Activated effector memory CD4-positive, alpha-beta T cell treated with Interleukin-2 at 50 U/mL for 16 hours (primary cell): ENCODE measurements around the gene ADGRB3.
A peak's percentile ranks its signal among the peaks of the same experiment; 100 is the strongest.
"Not testable (repeated sequence)": the region's sequence is repeated elsewhere in the genome, so short reads cannot be mapped to it uniquely, and the experiment has no call there.

Experiments
- DNase-seq: peaks from one replicate; pipeline ENCODE4 v3.0.0-alpha.2; 2020

ADGRB3 gene

GRCh38 chr6:68852791-68853190, 217.7 kb downstream of the ADGRB3 start:
- DNase-seq = no peak

DNA sequence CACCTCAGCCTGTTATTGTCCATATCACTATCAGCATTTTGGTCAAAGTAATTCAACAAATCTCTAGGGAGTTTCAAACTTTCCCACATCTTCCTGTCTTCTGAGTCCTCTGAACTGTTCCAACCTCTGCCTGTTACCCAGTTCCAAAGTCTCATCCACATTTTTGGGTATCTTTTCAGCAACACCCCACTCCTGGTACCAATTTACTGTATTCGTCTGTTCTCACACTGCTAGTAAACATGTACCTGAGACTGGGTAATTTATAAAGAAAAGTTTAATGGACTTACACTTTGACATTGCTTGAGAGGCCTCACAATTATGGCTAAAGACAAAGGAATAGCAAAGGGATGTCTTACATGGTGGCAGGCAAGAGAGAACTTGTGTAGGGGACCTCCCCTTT, 224.2 kb downstream of the ADGRB3 start:
- DNase-seq = no peak

- no peak for DNase-seq
Observed at GRCh38 chr6:68868646-68869045, 233.6 kb downstream of the ADGRB3 start.

DNA sequence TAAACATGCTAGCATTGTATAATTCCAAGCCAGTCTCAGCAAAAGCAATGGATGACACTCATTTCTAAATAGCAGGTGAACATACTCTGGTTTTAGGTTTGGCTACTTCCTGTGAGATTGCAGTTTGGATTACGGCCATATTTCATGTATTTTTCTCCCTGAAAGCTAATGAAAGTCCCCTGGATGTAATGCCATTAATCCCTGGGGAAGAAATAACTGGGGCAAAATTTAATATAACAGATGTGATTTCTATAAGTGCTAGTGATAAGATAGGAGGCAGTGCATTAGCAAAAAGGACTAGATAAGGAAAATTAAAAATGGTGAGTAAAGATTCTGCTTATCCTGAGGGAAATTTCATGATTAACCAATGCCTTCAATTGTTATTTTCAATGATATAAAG, 238.2 kb downstream of the ADGRB3 start:
- no peak for DNase-seq

DNA sequence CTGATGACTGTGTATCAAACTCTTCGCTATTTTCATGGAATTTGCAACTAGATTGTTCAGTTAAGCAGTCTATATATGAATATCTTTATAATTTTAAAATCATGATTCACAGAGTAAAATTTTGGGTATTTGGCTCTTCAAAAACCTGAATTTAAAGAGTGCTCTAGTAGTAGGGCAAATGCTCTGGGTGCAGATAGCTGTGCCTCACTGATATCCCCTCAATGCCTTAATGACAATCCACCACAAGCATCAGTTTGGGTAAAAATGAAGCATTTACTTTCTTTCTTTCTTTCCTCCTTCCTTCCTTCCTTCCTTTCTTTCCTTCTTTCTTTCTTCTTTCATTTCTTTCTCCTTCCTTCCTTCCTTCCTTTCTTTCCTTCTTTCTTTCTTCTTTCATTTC, 239.7 kb downstream of the ADGRB3 start:
- no peak for DNase-seq

- no peak for DNase-seq
Observed at GRCh38 chr6:68875403-68875802, 240.3 kb downstream of the ADGRB3 start.

DNA sequence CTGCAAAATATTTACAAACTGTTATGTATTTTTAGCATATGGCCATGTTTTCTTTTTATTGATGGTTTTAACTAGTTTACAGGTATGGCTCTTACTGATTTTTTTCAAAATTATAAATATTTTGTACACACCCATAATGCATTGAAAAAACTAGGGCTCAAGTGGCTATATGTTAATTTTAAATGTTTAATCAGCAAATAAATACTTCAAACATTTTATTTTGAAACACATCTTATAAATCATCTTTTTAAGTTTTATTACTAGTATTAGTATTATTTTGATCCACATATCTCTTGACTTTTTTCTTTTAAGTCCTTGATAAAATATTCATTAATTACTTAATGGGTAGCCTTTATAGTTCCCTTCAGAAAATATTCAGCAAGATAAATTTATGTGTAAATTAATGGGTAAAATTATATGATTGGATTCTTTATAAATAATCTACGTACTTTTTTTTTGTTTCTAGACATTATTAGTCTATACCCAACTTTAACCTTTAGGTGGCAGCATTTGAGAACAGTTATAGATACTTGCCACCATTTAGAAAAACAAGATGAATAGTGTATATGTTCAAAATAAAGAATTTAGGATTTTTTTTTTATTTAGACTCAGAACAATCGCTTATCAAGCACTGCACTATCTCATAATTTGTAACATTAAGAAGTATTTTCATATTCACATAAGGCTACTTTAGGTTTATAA, 241.9 kb downstream of the ADGRB3 start:
- no peak for DNase-seq

DNA sequence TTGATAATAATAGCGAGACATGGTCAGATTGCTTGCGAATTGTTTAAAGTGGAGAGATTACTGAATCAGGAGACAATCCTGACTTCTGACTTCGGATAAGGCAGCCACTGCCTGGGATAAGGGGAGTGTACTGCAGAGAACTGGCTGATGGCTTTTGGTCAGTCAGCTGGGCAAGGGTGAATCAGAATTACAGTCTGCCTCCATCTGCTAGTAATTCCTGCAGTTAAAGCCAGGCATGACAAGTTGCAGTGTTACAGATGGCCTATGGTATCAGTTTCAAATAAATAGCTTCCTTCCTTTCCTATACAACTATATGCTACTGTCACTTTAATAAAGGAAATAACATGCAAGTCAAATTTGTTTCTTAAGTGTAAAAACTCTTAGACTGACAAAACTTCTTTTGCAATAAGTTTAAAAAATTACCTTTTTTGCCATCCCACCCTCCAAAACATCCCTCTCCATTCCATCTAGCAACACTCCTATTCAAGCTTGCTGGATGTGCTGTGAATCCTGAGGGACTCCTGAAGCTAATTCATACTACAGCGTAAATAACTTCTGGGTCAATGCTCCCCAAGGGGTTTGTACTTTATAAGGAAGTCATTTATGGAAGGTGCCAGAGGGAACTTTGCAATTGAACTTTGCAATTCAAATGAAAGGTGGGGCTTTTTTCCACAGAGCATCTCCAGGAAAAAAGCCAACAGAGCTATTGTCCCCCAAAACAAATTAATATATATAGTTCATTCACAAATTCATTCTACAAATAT, 245.2 kb downstream of the ADGRB3 start:
- DNase-seq = no peak

DNA sequence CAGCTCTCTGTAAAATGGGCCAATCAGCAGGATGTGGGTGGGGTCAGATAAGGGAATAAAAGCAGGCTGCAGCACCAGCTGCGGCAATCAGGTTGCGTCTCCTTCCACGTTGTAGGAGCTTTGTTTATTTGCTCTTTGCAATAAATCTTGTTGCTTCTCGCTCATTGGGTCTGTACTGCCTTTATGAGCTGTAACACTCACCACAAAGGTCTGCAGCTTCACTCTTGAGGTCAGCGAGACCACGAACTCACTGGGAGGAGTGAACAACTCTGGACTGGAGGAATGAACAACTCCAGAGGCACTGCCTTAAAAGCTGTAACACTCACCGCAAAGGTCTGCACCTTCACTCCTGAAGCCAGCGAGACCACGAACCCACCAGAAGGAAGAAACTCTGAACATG, 248.2 kb downstream of the ADGRB3 start:
- not testable (repeated sequence) for DNase-seq

GRCh38 chr6:68891419-68891818, 256.3 kb downstream of the ADGRB3 start:
- DNase-seq = no peak

DNA sequence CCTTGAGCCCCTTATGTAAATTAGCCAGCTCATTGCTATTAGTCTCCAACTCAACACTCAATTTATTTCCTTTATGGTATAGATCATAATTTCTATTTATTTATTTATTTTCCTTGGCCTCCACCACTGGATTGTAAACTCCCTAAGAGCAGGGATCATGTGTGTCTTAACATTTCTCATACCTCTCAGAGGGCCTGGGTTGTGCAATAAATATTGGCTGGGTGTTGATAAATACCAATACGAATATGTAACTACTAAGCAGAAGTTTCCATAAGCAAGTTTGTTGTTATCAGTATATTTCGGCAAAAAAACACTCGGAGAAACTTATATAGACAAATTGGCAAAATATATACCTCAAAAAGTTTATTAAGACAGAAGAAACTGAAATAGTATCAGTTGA, 257.4 kb downstream of the ADGRB3 start:
- DNase-seq = no peak

DNA sequence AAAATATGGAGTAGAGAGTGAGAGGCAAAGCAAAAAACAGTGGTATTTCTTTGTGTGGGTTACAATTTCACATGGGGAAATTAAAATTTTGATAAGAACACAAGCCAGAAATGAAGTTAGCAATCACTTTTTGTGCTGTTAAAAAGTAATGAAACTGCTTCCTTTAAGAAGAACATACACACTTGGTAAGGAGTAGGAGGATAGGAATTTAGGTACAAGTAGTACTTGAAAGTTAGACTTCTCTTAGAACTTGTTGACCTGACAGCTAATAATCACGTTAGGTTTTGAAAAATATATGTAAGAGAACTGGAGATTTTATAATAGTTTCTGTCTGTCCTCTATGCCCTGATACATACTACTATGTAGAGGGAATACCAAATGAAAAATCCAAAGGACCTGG, 260.8 kb downstream of the ADGRB3 start:
- no peak for DNase-seq

DNA sequence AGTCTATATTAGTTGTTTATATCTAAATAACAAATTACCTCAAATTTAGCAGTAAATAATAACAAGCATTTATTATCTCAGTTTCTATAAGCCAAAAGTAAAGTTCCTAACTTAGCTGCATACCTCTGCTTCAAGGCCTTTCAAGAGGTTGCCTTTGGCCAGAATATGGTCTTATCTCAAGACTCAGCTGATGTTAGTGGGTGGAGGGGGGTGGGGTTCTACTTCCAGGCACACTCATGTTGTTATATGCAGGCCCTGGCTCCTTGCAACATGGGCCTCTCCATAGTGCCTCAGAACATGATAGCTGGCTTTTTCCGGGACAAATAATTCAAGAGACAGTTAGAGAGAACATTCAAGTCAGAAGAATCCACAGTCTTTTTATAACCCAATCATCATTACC, 266.0 kb downstream of the ADGRB3 start:
- DNase-seq = no peak

GRCh38 chr6:68911334-68911733, 276.3 kb downstream of the ADGRB3 start:
- DNase-seq = no peak

DNA sequence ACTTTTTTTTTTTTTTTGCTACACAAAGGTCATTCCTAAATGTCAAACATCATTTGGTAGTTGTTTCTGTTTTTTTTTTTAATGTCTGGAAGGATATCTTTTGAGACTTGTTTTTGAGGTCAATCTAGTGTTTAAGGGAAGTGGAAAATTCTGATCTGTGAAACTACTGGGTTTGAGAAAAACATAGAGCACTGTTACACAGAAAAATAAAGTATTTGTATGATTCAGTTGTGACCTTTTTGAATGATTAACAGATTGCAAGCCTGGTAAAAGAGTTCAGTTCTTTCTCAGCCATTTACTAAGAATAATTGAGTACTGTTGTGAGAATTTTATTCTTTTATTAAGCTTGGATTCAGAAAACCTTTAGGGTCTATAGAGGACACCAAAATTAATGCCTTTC, 276.7 kb downstream of the ADGRB3 start:
- no peak for DNase-seq

GRCh38 chr6:68912805-68913204, 277.7 kb downstream of the ADGRB3 start:
- DNase-seq = not testable (repeated sequence)

- DNase-seq = no peak
Observed at GRCh38 chr6:68915586-68915985, 280.5 kb downstream of the ADGRB3 start.

- DNase-seq = no peak
Observed at GRCh38 chr6:68919537-68919936, 284.5 kb downstream of the ADGRB3 start.

GRCh38 chr6:68941345-68941744, 306.3 kb downstream of the ADGRB3 start:
- DNase-seq = no peak

DNA sequence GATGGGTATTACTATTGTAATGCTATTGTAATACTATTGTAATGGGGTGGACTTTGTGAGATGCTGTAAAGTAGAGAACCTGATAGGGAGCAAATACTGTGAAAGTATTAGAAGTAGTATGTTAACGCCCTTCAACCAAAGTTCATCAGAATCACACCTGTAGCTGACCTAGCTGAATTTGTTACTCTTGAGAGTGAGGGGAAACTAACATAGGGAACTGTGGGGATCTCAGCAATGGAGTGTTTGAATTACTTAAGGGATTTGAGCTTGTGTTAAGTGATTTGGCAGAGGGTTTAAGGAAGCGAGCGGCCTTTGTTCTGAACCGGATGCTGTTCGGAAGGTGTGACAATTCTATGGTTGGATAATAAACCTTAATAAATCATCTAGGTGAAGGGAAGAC, 312.6 kb downstream of the ADGRB3 start:
- DNase-seq = no peak

- DNase-seq = no peak
Observed at GRCh38 chr6:68951270-68951669, 316.2 kb downstream of the ADGRB3 start.

- DNase-seq = no peak
Observed at GRCh38 chr6:68958327-68958726, 323.2 kb downstream of the ADGRB3 start.

DNA sequence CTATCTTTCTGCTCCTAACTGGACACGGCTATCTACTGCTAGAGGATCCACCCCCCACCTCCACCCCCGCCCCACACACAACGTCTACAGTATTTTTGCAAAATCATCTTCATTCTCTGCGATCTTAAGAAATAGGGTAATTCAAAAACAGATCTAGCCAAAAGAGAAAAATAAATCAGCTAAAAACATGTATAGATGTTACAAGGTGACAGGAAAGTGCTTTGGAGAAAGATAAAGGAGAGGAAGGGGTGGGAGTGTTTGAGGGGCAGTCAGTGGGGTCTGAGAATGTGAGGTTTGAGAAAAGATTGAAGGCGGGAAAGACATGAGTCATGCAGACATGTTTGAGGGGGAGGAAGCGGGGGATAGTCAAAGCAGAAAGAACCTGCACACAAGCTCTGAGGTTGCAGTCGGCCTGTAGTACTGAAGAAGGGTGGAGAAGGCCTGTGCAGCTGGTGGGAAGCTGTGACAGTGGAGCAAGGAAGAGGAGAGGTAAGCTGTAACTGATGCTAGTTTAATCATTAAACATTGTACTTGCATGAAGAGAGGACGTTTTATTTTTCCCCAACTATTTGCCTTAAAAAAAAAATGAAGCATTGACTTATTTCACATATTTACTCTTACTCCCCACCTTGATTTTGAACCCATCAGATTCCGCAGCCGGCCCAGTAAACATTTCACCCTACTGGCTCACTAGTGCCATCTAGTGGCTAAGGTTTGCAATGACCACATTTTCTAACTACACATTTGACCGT, 332.6 kb downstream of the ADGRB3 start:
- DNase-seq = peak; percentile 5

- DNase-seq = no peak
Observed at GRCh38 chr6:68968301-68968649, 333.2 kb downstream of the ADGRB3 start.
